Measurements from ENCODE around the gene CALHM3. TPM values are rescaled to one million over a fixed set of nuclear protein-coding genes. Genes with fewer than 3 reads are reported as not detected.
A peak's percentile ranks its signal among the peaks of the same experiment; 100 is the strongest.

The CALHM3 gene
- total and polyA plus RNA-seq, 4 donors: 0.09 TPM; not detected in 3

DNA sequence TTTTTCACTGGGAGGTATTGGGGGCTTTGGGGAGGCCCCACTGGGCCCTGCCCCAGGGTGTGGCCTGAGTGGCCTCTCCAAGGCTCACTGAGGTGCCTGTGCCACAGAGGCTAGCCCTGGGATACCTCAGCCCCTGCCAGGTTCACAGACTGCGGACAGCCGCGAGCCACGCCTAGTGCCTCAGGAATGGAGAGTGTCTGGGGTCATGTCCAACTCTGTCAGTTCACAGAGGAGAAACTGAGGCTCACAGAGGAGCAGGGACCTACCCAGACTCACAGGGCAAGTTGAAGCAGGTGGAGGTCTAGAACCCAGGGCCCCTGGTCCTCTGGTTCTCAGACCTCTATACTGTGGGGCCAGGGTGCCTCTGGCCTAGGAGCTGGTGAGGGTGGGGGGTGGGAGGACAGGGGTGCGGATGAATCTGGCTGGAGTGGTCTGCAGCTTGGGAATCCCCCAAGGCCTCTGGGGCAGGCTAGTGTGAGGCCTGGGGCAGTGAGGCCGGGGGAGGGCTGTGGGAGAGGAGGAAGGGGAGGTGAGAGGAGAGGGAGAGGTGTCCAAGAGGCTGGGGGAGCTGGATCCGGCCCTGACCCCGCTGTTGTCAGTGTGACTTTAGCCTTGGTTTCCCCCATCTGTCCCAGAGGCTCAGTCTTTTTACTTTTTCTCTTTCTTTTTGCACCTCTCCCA is 34.5 kb upstream of the CALHM3 start:
- 75% methylated on average over 3 of the region's 8 CpGs for WGBS (ENCODE audit: insufficient coverage)

DNA sequence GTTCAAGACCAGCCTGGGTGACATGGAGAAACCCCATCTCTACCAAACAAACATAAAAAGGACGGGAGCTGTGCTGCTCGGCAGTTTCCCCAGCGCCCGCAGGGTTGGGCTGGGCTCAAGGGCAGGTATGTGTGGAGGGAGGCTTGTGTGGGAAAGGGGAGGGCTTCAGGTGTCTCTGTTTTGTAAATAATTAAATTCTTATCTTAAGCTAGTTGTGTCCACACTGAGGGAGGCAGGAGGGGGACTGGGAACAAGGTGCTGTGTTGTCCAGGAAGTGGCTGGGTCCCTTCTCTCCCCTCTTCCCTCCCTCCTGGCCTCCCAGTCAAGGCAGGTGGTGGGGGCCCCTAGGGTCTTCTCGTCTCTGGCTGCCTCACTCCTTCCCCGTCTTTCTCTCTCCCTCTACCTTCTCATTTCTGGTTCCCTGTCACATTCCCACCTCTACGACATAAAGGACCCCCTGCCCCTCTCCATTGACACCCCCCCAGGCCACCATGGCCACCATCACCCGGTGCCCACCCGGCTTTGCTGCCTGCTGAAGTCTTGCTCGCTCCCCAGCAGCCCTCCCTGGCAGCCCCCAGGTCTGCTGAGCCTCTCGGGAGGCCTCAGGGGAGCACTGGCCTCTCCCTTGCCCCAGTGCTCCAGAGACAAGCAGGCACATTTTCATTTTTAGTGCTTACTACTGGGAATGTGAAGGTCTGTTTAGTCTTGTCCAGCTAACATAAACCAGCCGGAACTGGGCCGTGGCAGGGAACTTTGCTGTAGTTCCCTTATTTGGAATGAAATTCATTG is 33.7 kb upstream of the CALHM3 start:
- H3K27me3 ChIP-seq (ENCODE audit: control insufficient read depth, insufficient read depth, low read length): no peaks in the 10 kb centered on the region
- whole genome bisulfite sequencing (ENCODE audit: insufficient coverage): 70% methylated on average over 8 of the region's 13 CpGs
- no peaks in the 10 kb centered on the region for H3K36me3 ChIP-seq (ENCODE audit: control insufficient read depth, insufficient read depth, low read length)
- H3K9me3 ChIP-seq (ENCODE audit: control insufficient read depth, insufficient read depth, low read length): no peaks in the 10 kb centered on the region
- no peaks in the 10 kb centered on the region for H3K4me1 ChIP-seq (ENCODE audit: control insufficient read depth, insufficient read depth, low read length)
- H3K27ac ChIP-seq (ENCODE audit: low read depth, low read length): no peak overlapping the region
- no peak for DNase-seq (ENCODE audit: low read depth in 4 of 6, low spot score in 6 of 6)
- no peak overlapping the region for H3K4me3 ChIP-seq (ENCODE audit: low read depth, low read length)

More for the DNA sequence above, 34.5 kb upstream of the CALHM3 start:
- Histone ChIP-seq H3K27me3 (ENCODE audit: control insufficient read depth, insufficient read depth, low read length) (no peaks in the 10 kb centered on the region), H3K4me1 (ENCODE audit: control insufficient read depth, insufficient read depth, low read length) (no peaks in the 10 kb centered on the region), H3K36me3 (ENCODE audit: control insufficient read depth, insufficient read depth, low read length) (no peaks in the 10 kb centered on the region), H3K4me3 (ENCODE audit: low read depth, low read length) (no peak overlapping the region), H3K9me3 (ENCODE audit: control insufficient read depth, insufficient read depth, low read length) (no peaks in the 10 kb centered on the region), H3K27ac (ENCODE audit: low read depth, low read length) (no peak overlapping the region)
- no peak for DNase-seq (ENCODE audit: low read depth in 4 of 6, low spot score in 6 of 6)

DNA sequence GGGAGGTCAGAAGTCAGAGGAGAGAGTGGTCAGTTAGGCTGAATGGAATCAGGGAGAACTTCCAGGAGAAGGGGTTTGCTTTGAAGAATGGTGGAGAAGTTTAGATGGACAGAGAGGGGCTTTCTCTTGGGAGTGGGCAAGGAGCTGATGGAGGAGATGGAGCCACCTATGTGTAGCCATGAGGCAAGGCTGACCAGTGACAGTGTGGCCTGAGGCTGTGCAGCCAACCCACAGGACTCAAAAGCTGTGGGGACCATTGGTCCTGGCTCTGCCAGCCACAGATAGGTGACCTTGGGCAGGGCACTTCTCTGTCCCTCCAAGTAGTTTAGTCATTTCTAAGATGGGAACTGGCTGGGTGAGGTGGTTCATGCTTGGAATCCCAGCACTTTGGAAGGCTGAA is 33.1 kb upstream of the CALHM3 start:
- Histone ChIP-seq H3K36me3 (ENCODE audit: control insufficient read depth, insufficient read depth, low read length) (no peaks in the 10 kb centered on the region), H3K4me3 (ENCODE audit: low read depth, low read length) (no peak overlapping the region), H3K27ac (ENCODE audit: low read depth, low read length) (no peak overlapping the region), H3K27me3 (ENCODE audit: control insufficient read depth, insufficient read depth, low read length) (no peaks in the 10 kb centered on the region), H3K9me3 (ENCODE audit: control insufficient read depth, insufficient read depth, low read length) (no peaks in the 10 kb centered on the region), H3K4me1 (ENCODE audit: control insufficient read depth, insufficient read depth, low read length) (no peaks in the 10 kb centered on the region)
- DNase-seq (ENCODE audit: low read depth in 4 of 6, low spot score in 6 of 6): no peak

DNA sequence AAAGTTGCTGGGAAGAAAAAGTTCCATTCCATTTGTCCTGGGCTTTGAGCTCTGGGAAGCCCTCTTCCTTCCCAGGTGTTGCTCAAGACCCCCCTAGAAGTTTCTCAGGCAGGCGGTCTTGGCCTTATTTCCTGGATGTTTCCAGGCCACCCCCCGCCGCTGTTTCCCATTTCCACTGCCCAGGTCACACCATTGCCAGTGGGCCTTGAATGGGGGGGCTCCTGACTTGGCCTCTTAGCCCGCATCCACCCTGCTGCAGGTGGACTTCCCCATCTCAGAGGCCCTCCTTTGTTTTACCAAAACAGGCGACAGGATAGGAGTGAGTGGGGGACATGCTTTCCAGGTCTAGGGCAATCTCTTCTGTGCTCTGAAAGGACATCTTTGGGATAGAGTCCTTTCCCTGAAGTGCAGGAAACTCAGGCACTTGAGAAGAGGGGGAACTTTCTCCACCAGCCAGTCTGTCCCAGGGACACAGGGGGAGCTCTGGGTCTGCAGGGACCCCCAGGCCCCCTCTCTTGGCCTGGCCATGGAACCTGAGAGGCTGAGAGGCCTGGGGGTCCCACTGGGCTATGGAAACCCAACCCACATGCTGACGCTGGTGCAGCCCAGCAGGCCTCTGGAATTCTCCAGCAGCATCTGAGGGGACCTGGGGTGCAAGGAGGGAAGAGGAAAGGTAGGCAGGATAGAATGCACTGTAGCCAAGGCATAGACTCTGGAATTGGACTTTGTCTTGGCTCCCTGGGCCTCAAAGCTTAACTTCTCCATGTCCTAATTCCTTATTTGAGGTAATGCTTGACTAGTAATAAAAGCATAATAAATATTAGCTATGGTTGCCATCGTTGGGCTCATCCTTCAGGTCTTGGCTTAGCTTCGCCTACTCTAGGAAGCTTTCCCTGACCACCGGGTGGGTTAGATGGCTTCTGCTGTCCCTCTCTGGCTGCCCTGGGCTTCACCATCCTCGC is 32.0 kb upstream of the CALHM3 start:
- WGBS (ENCODE audit: insufficient coverage): 86% methylated on average over 5 of the region's 10 CpGs
- Histone ChIP-seq H3K36me3 (ENCODE audit: control insufficient read depth, insufficient read depth, low read length) (no peaks in the 10 kb centered on the region), H3K4me1 (ENCODE audit: control insufficient read depth, insufficient read depth, low read length) (no peaks in the 10 kb centered on the region), H3K27me3 (ENCODE audit: control insufficient read depth, insufficient read depth, low read length) (no peaks in the 10 kb centered on the region), H3K9me3 (ENCODE audit: control insufficient read depth, insufficient read depth, low read length) (no peaks in the 10 kb centered on the region), H3K4me3 (ENCODE audit: low read depth, low read length) (no peak overlapping the region), H3K27ac (ENCODE audit: low read depth, low read length) (no peak overlapping the region)
- no peak for DNase-seq (ENCODE audit: low read depth in 4 of 6, low spot score in 6 of 6)

DNA sequence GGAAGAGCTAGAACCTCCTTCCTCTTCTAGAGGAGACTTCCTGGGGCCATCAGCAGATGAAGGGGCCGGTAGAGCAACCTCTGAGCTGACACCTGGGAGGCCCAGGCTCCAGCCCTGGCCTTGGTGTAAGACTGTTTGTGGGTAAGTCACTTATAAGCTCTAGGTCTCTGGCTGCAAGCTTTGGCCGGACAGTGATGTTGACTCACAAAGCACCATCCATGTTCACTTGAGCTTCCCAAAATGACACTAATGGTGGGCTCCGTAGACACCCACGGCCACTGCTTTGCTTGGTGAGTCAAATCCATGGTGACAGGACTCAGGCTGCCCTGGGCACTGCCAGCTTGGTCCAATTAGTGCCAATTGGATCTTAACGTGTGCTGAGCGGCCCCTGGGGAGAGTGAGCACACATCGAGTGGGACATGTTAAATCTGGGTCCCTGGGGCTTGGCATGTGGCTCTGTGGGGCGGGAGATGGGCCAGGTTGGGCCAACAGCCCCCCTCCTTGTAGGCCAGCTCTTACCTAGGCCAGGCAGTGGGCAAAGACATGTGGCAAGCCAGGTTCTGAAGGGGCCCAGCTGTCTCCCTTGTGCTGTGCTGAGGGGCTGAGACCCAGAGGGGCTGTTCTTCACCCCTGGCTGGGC is 31.1 kb upstream of the CALHM3 start:
- H3K27ac ChIP-seq (ENCODE audit: low read depth, low read length): no peak overlapping the region
- H3K27me3 ChIP-seq (ENCODE audit: control insufficient read depth, insufficient read depth, low read length): no peaks in the 10 kb centered on the region
- no peaks in the 10 kb centered on the region for H3K9me3 ChIP-seq (ENCODE audit: control insufficient read depth, insufficient read depth, low read length)
- WGBS (ENCODE audit: insufficient coverage): 79% methylated on average over 7 of the region's 8 CpGs
- H3K4me3 ChIP-seq (ENCODE audit: low read depth, low read length): no peak overlapping the region
- no peaks in the 10 kb centered on the region for H3K4me1 ChIP-seq (ENCODE audit: control insufficient read depth, insufficient read depth, low read length)
- no peaks in the 10 kb centered on the region for H3K36me3 ChIP-seq (ENCODE audit: control insufficient read depth, insufficient read depth, low read length)
- no peak for DNase-seq (ENCODE audit: low read depth in 4 of 6, low spot score in 6 of 6)

DNA sequence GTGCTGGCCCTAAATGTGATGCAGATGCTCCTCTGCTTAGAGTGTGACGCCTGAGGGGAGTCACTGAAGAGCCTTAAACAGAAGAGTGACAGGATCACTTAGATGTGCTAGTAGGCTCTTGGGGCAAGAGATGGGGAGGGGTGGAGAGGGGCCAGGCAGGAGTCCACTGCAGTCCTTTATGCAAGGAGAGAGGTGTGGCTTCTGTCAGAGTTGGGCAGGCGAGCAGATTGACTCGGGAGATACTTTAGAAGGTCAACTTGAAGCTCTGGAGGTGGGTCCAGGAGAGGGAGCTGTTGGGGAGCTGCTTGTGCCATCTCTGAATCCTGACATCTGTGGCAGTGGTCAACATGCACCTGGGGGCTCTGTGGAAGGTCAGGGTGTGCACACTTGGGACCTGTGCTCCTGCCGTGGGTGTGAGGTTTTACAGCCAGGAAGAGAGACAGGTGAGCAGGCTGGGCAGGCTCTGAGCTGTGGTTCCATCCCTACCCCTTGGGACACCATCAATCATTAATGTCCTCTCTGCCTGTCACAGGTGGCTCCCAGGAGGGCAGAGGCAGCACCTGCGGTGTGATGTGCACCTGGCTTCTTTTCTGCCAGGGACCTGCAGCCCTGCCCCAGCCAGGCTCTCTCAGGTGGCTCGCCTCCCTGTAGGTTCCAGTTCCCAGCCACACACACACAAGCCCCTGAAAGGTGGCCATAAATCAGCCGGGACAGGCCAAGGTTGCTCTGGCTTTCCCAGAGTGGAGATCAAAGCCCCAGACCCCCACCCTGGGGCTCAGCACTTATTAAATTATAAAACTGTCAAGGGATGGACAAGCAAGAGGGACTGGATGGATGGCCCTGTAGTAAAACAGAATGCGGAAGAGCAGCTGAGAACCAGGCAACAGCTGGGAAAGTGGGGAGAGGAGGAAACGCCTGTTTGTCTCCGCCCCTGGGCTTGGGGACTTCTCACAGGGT is 28.5 kb upstream of the CALHM3 start:
- Histone ChIP-seq H3K36me3 (ENCODE audit: control insufficient read depth, insufficient read depth, low read length) (no peaks in the 10 kb centered on the region), H3K4me1 (ENCODE audit: control insufficient read depth, insufficient read depth, low read length) (peaks cover 12% of the 10 kb centered on the region), H3K27me3 (ENCODE audit: control insufficient read depth, insufficient read depth, low read length) (no peaks in the 10 kb centered on the region), H3K4me3 (ENCODE audit: low read depth, low read length) (no peak overlapping the region), H3K9me3 (ENCODE audit: control insufficient read depth, insufficient read depth, low read length) (no peaks in the 10 kb centered on the region), H3K27ac (ENCODE audit: low read depth, low read length) (no peak overlapping the region)
- no peak for DNase-seq (ENCODE audit: low read depth in 4 of 6, low spot score in 6 of 6)
- WGBS (ENCODE audit: insufficient coverage): 54% methylated on average over 6 of the region's 10 CpGs

DNA sequence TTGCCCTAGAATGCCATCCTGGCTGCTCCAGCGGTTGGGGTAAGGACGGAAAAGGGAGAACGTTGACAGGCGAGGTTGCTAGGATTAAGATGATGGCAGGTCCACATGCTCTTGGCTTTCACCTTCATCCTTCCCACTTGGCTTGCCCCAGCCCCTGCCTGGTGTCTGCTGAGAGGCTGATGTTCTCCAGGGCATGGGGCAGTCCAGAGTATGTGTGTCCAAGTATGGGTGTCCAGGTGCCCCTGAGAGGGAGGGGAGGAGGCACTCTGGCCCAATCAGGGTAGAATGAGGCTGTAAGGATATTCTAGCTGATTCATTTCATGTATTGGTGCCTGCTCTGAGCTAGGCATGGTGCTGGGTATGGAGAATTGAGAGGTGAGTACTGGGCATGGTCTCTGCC is 27.0 kb upstream of the CALHM3 start:
- H3K9me3 ChIP-seq (ENCODE audit: control insufficient read depth, insufficient read depth, low read length): no peaks in the 10 kb centered on the region
- no peaks in the 10 kb centered on the region for H3K27me3 ChIP-seq (ENCODE audit: control insufficient read depth, insufficient read depth, low read length)
- no peak overlapping the region for H3K4me3 ChIP-seq (ENCODE audit: low read depth, low read length)
- WGBS (ENCODE audit: insufficient coverage): 100% methylated on average over 1 of the region's 4 CpGs
- H3K27ac ChIP-seq (ENCODE audit: low read depth, low read length): no peak overlapping the region
- no peaks in the 10 kb centered on the region for H3K36me3 ChIP-seq (ENCODE audit: control insufficient read depth, insufficient read depth, low read length)
- no peak for DNase-seq (ENCODE audit: low read depth in 4 of 6, low spot score in 6 of 6)
- H3K4me1 ChIP-seq (ENCODE audit: control insufficient read depth, insufficient read depth, low read length): peaks cover 17% of the 10 kb centered on the region

DNA sequence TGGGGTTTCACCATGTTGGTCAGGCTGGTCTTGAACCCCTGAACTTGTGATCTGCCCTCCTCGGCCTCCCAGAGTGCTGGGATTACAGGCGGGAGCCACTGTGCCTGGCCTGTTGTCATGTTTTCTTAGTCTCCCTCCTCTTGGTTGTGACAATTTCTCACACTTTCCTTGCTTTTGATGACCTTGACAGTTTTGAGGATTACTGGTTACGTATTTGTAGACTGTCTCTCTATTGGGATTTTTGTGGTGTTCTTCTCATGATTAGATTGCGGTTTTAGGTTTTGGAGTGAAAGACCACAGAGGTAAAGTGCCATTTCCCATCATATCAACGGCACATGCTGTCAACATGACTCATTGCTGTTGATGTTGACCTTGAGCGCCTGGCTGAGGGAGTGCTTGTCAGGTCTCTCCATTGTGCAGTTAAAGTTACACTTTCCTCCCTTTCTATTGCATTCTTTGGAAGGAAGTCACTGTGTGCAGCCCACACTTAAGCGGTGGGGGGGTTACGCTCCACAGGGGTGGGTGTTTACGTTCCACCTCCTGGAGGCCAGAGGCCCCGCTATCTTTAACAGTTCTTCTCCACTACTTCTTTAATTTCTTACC is 25.2 kb upstream of the CALHM3 start:
- H3K4me3 ChIP-seq (ENCODE audit: low read depth, low read length): no peak overlapping the region
- H3K36me3 ChIP-seq (ENCODE audit: control insufficient read depth, insufficient read depth, low read length): no peaks in the 10 kb centered on the region
- no peak overlapping the region for H3K27ac ChIP-seq (ENCODE audit: low read depth, low read length)
- peaks cover 17% of the 10 kb centered on the region for H3K4me1 ChIP-seq (ENCODE audit: control insufficient read depth, insufficient read depth, low read length)
- peak in 1 of 6 donors; percentile 27 for DNase-seq (ENCODE audit: low read depth in 4 of 6, low spot score in 6 of 6)
- H3K27me3 ChIP-seq (ENCODE audit: control insufficient read depth, insufficient read depth, low read length): no peaks in the 10 kb centered on the region
- no peaks in the 10 kb centered on the region for H3K9me3 ChIP-seq (ENCODE audit: control insufficient read depth, insufficient read depth, low read length)
- 69% methylated on average over 3 of the region's 10 CpGs for WGBS (ENCODE audit: insufficient coverage)
